ENCODE data around the gene SYP. TPM values are rescaled to one million over a fixed set of nuclear protein-coding genes. Genes with fewer than 3 reads are reported as not detected.

Gene SYP
- total RNA-seq, 1 donor: 0.36 TPM

- no peak overlapping the region for H3K4me2 ChIP-seq (ENCODE audit: insufficient read depth, low read length)
- no peaks in the 10 kb centered on the region for H3K4me1 ChIP-seq (ENCODE audit: insufficient read depth, low read length)
- H3K27me3 ChIP-seq (ENCODE audit: insufficient read depth, low read length): no peaks in the 10 kb centered on the region
- H3K79me2 ChIP-seq (ENCODE audit: insufficient read depth, low read length): no peaks in the 10 kb centered on the region
- H3K36me3 ChIP-seq (ENCODE audit: insufficient read depth, low read length): no peaks in the 10 kb centered on the region
- TF ChIP-seq CTCF (IDR thresholded peaks at IDR 0.05; ENCODE audit: extremely low read depth, low read depth, low read length): no peak
- H3K4me3 ChIP-seq (ENCODE audit: insufficient read depth, low read length): no peak overlapping the region
- H2AFZ ChIP-seq (ENCODE audit: low read length): no peak overlapping the region
- H4K20me1 ChIP-seq (ENCODE audit: insufficient read depth, low read length): no peaks in the 10 kb centered on the region
- H3K9me3 ChIP-seq (ENCODE audit: low read depth, low read length): no peaks in the 10 kb centered on the region
- no peak for DNase-seq (ENCODE audit: insufficient read length, low spot score, missing footprints)
- H3K27ac ChIP-seq (ENCODE audit: low read depth, low read length): no peak overlapping the region
Measured at GRCh38 chrX:49214416-49214815, 14.4 kb upstream of the SYP start.

GRCh38 chrX:49212861-49213260 is 12.9 kb upstream of the SYP start:
- H3K27me3 ChIP-seq (ENCODE audit: insufficient read depth, low read length): no peaks in the 10 kb centered on the region
- no peak overlapping the region for H3K27ac ChIP-seq (ENCODE audit: low read depth, low read length)
- no peak overlapping the region for H3K4me2 ChIP-seq (ENCODE audit: insufficient read depth, low read length)
- H3K4me1 ChIP-seq (ENCODE audit: insufficient read depth, low read length): no peaks in the 10 kb centered on the region
- no peaks in the 10 kb centered on the region for H3K9me3 ChIP-seq (ENCODE audit: low read depth, low read length)
- DNase-seq (ENCODE audit: insufficient read length, low spot score, missing footprints): no peak
- no peak for TF ChIP-seq CTCF (IDR thresholded peaks at IDR 0.05; ENCODE audit: extremely low read depth, low read depth, low read length)
- H4K20me1 ChIP-seq (ENCODE audit: insufficient read depth, low read length): no peaks in the 10 kb centered on the region
- no peaks in the 10 kb centered on the region for H3K79me2 ChIP-seq (ENCODE audit: insufficient read depth, low read length)
- no peak overlapping the region for H3K4me3 ChIP-seq (ENCODE audit: insufficient read depth, low read length)
- H2AFZ ChIP-seq (ENCODE audit: low read length): no peak overlapping the region
- no peaks in the 10 kb centered on the region for H3K36me3 ChIP-seq (ENCODE audit: insufficient read depth, low read length)

GRCh38 chrX:49212209-49212608 is 12.2 kb upstream of the SYP start:
- Histone ChIP-seq H3K27ac (ENCODE audit: low read depth, low read length) (no peak overlapping the region), H3K4me2 (ENCODE audit: insufficient read depth, low read length) (no peak overlapping the region), H3K79me2 (ENCODE audit: insufficient read depth, low read length) (no peaks in the 10 kb centered on the region), H2AFZ (ENCODE audit: low read length) (no peak overlapping the region), H3K4me3 (ENCODE audit: insufficient read depth, low read length) (no peak overlapping the region), H3K27me3 (ENCODE audit: insufficient read depth, low read length) (no peaks in the 10 kb centered on the region), H4K20me1 (ENCODE audit: insufficient read depth, low read length) (no peaks in the 10 kb centered on the region), H3K4me1 (ENCODE audit: insufficient read depth, low read length) (no peaks in the 10 kb centered on the region), H3K9me3 (ENCODE audit: low read depth, low read length) (no peaks in the 10 kb centered on the region), H3K36me3 (ENCODE audit: insufficient read depth, low read length) (no peaks in the 10 kb centered on the region)
- TF ChIP-seq CTCF (IDR thresholded peaks at IDR 0.05; ENCODE audit: extremely low read depth, low read depth, low read length): no peak
- DNase-seq (ENCODE audit: insufficient read length, low spot score, missing footprints): no peak

GRCh38 chrX:49211074-49211473 is 11.1 kb upstream of the SYP start:
- no peak overlapping the region for H3K4me3 ChIP-seq (ENCODE audit: insufficient read depth, low read length)
- no peak overlapping the region for H2AFZ ChIP-seq (ENCODE audit: low read length)
- no peaks in the 10 kb centered on the region for H3K9me3 ChIP-seq (ENCODE audit: low read depth, low read length)
- H3K79me2 ChIP-seq (ENCODE audit: insufficient read depth, low read length): no peaks in the 10 kb centered on the region
- H3K4me1 ChIP-seq (ENCODE audit: insufficient read depth, low read length): no peaks in the 10 kb centered on the region
- no peak for TF ChIP-seq CTCF (IDR thresholded peaks at IDR 0.05; ENCODE audit: extremely low read depth, low read depth, low read length)
- no peaks in the 10 kb centered on the region for H4K20me1 ChIP-seq (ENCODE audit: insufficient read depth, low read length)
- H3K27ac ChIP-seq (ENCODE audit: low read depth, low read length): no peak overlapping the region
- DNase-seq (ENCODE audit: insufficient read length, low spot score, missing footprints): no peak
- no peak overlapping the region for H3K4me2 ChIP-seq (ENCODE audit: insufficient read depth, low read length)
- H3K36me3 ChIP-seq (ENCODE audit: insufficient read depth, low read length): no peaks in the 10 kb centered on the region
- no peaks in the 10 kb centered on the region for H3K27me3 ChIP-seq (ENCODE audit: insufficient read depth, low read length)
